Mucosa of gallbladder (tissue), 1 donor: ENCODE measurements around the gene PDZRN4. TPM values are rescaled to one million over a fixed set of nuclear protein-coding genes. Genes with fewer than 3 reads are reported as not detected.
A peak's percentile ranks its signal among the peaks of the same experiment; 100 is the strongest.
"Not testable (repeated sequence)": the region's sequence is repeated elsewhere in the genome, so short reads cannot be mapped to it uniquely, and the experiment has no call there.

Source experiments
- DNase-seq: peaks from one replicate; pipeline ENCODE4 v3.0.0-alpha.2; 2020; ENCODE audit warnings: low spot score
- total RNA-seq: library from RNA; stranded (reverse); gene quantifications from one replicate; pipeline ENCODE4 v1.2.1, GENCODE V29; 2021
- donor health status: DM: no; HTN: no; CAD: no.

Gene PDZRN4
- total RNA-seq, 1 donor from 2014 or later = 10.6 TPM

GRCh38 chr12:41511247-41511646 is 323.1 kb downstream of the PDZRN4 start:
- DNase-seq = no peak

DNA sequence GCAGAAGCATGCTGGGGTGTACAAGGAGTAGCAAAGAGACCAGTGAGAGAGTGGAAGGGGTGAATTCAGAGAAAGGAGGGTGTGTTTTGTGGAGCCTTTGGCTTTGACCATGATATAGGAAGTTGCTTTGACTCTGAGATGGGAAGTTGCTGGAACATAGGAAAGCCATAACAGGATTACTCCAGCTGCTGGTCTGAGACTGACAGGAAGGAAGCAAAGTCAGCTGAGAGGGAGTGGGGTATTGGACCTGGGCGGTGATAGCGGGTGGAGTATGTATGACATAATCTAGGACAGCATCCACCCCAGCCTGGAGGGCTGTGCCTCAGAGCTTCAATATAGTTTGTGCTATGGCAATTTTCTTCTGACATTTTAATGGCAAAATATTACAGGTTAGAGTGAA is 324.4 kb downstream of the PDZRN4 start:
- no peak for DNase-seq

DNA sequence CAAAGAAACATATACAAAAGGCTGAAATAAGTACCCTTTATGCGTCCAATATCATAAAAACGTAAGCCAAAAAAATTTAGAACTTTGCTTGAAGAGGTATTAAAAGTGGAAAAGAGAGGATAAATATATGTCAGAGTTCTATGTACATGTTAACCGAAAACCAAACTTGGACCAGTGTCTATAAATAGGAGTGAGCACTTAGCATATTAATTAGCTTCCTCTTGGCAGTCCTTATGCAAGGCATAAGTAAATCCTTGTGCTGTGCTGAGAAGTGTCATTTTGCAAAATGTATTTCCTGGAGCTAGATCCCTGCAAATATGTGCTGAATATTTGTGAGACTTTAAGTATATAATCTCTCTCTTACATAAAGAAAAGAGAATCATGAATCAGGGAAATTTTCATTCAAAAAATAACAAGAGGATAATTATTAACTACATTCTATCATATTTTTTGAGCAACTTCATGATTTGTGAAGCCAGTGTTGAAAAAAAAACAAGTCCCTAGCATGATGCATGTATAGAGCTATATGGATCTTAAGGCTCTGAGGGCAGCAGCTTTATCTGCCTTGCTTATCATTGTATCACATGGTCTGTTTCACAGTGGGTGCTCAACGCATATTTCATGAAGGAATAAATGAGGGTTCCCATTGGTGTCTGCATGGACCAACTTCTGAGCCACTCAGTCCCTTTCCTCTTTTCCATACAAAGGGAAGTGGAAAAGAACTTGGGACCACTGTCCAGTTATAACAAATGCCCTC is 326.1 kb downstream of the PDZRN4 start:
- no peak for DNase-seq

GRCh38 chr12:41514907-41515306 is 326.8 kb downstream of the PDZRN4 start:
- no peak for DNase-seq

- no peak for DNase-seq
These were observed 327.8 kb downstream of the PDZRN4 start for GRCh38 chr12:41515953-41516352.

GRCh38 chr12:41520869-41521268 is 332.7 kb downstream of the PDZRN4 start:
- DNase-seq = no peak

DNA sequence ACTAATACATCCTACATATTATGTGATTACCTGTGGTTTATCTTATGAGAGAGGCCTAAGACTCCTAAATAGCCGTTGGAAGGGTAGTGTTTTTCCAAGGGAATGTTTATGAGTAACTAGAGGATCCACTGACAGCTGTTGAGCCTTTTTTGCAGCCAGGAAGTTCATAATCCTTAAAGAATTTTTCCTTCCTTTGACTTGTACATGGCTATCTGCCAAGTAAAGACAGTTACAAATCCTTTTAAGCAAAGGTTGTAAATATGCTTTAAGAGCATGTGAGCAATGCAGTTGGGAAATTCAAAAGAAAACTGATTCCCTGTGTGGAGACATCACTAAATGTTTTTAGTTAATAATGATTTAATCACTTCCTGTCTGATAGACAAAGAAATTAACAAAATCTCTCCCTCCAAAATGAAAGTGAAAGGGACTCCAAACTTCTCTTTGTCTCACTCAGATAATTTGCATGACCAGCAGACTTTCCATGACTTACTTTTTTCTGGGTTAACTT is 333.8 kb downstream of the PDZRN4 start:
- DNase-seq = no peak

DNA sequence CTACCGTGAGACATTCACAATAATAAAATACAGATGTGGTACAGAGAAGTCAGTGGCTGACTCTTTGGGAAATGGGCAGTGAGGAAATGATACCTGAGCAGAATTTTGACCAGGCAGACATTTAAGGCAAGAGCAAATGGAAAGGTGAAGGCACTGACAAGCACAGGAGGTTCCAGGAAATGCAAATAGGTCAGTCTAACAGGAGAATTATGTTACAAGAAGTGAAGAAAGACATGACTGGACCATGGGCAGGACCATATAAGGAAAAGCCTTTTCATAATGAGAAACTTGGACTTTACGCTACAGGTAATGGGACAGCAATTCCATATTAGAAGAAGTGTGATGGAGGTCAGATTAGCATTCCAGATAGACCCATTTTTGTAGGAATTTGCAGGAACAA is 338.9 kb downstream of the PDZRN4 start:
- no peak for DNase-seq

GRCh38 chr12:41527534-41528116 is 339.5 kb downstream of the PDZRN4 start:
- no peak for DNase-seq

DNA sequence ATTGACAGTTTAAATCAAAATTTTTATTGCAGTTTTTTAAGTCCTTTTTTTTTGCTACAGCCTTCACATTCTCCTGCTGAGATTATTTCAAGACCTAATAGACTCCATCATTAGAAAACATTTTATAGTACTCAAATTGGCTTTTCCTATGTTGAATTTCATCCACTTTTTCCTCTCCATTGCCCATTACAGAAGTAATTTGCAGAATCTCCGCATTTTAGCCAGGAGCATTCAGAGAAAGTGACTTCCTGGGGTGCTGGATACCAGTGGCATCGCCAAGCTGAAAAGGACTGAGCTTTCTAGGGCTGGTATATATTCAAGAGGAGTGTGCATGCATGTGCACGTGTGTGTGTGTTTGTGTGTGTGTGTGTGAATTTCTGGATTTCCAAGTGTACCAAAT is 340.8 kb downstream of the PDZRN4 start:
- DNase-seq = no peak

DNA sequence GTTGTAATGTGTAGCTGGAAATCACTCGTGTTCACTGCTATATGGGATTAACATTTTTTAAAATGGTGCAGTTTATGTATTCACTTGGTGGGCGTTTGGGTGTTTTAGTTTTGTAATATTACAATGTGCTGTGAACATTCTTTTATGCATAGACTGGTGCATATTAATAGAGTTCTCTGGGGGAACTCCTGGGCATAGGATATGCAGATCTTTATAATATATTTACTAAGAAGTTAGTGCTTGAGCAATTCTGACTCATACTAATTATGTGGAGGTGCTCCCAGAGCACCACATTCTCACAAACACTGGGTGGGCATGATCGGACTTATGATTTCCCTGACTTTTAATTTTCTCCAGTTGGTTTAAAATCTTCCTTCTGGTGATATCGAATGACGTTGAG is 342.3 kb downstream of the PDZRN4 start:
- no peak for DNase-seq

DNA sequence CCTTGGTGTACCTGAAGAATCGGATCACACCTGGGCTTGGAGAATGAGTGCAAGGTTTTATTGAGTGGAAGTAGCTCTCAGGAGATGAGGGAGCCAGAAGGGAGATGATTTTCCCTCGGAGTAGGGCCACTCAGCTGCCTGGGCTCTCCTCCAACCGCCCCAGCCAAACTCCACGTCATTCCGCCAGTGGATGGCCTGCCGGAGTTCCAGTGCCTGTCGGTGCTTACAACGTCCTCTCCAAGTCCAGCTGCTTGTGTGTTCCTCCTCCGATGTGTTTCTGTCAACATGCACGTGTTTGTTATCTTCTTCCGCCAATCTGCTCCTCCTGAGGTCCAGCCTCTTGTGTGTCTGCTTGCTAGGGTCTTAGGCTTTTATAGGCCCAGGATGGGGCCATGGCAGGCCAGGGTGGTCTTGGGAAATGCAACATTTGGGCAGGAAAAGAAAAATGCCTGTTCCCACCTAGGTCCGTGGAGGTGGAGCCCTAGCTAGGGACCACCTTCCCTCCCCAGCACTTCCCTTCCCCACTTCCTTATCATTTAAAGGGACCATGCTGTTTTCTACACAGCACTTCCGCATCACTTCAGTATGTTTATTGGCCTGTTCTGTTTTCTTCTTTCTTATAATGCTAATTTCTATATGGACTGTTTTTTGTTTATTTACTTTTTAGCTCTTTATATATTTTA is 343.2 kb downstream of the PDZRN4 start:
- DNase-seq = peak; percentile 35

- no peak for DNase-seq
These were observed 344.0 kb downstream of the PDZRN4 start for GRCh38 chr12:41532072-41532471.

DNA sequence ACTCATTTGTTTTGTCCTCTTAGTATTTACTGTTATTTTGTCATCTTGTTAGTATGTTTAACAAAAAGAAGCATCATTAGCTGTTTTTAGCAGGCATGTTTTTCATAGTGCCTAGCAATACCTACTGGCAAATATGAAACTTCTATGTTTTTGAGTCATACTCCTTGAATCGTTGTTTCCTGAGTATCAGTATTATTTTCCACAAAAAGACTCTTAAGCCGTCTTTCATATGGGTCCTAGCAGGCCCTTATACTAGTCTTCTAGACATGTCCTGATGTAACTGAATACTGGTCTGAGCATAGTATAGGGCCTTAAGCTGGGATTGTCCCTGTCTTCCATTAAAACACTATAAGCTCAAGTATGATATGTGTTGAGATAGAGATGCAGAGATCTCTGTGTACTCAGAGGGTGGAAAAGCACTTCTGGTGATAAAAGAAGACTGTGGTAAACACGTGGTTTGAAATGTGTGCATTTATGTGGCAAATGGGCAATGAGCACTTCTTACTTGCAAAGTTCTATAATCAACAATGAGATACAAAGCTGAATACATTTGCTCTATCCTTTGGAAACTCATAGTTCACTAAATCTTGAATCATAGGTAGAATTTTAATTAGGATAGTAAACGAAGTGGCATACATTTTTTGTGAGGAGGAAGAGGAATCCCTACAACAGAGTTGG is 348.8 kb downstream of the PDZRN4 start:
- no peak for DNase-seq

DNA sequence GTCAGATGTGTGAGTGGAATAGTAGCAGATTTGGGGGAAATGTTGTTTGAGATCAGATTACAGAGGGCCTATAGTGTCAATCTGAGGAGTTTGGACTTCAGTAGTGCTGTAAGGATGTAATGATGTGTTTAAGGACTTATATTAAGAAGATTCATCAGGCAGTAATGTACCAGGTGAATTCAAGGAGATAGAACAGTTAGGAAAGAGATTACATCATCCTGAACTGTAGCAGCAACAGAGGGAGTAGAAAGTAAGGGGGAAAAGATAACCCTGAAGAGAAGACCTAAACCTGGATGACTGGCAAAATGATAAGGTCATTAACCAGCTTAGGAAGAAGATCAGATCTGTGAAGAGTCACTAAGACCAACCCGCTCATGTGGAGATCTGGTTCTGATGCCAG is 349.4 kb downstream of the PDZRN4 start:
- no peak for DNase-seq

GRCh38 chr12:41545761-41546160 is 357.6 kb downstream of the PDZRN4 start:
- no peak for DNase-seq

- not testable (repeated sequence) for DNase-seq
These were observed 359.0 kb downstream of the PDZRN4 start for GRCh38 chr12:41547071-41547470.

DNA sequence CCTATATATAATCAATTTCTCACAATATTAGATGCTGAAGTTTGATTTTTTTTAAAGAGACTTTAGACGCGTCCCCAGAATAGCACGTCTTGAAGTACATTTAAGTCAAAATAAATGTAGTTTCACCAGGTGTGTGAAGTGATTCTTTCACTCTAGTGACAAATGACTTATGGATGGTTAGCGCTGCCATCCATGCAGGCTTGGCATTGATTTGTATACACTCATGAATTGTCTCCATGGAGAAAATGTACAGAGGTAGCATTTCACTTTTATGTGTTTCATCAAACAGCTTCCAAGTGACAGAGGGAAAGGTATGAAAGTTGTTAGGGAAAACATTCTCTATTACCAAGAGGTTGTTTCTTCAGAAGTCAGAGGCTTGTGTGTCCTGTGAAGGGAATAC is 360.8 kb downstream of the PDZRN4 start:
- DNase-seq = no peak

GRCh38 chr12:41552588-41552987 is 364.5 kb downstream of the PDZRN4 start:
- DNase-seq = no peak

DNA sequence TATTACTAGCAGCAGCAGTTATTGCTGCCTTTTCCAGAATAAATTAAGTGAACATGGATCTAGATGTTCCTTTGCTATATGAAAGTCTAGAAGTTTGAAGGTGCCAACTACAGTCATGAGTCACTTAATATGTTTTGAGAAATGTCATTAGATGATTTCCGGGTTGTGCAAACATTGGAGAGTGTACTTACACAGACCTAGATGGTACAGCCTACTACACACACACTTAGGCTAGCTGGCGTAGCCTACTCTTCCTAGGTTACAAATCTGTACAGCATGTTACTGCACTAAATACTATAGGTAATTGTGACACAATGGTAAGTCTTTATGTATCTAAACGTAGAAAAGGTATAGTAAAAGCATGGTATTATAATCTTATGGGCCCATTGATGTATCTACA is 368.1 kb downstream of the PDZRN4 start:
- DNase-seq = no peak

DNA sequence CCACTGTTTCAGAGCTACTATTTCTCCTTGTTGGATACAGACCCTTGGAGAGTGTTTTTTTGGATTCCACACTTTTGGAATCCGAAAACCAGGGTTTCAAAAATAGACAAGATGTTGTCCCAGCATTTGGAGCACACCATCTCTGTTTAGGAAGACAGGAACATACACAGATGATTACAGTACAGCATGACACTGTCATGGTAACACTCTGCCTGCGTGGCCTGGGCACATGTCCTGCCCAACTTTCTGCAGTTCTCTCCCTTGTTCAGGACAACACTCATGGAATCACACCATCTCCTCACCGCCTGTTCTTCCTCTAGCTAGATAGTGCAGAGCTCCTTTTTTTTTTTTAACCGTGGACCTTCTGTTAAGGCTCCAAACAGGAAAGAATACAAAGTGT is 369.2 kb downstream of the PDZRN4 start:
- DNase-seq = no peak

GRCh38 chr12:41558671-41559070 is 370.6 kb downstream of the PDZRN4 start:
- DNase-seq = no peak
